SU-DHL-6 (cell line): Measurements from ENCODE around the gene ASCL2.

Experiments used
- H2AFZ ChIP-seq: fragments of 200-600 bp; sonication (generic); 2 replicates; pipeline ENCODE4 v1.6.1; 2014; ENCODE audit warnings: low read depth, mild to moderate bottlenecking, moderate library complexity, mixed read lengths, antibody characterized with exemption, low read length; ENCODE audit not compliant: severe bottlenecking
- H3F3A ChIP-seq: fragments of 200-600 bp; shearing (Covaris generic); 2 replicates; pipeline ENCODE4 v1.6.0; 2016; ENCODE audit warnings: antibody characterized with exemption, mild to moderate bottlenecking; ENCODE audit not compliant: insufficient read depth
- H3K27ac ChIP-seq: fragments of 200-600 bp; sonication (generic); 2 replicates; pipeline ENCODE4 v1.5.1; 2016; ENCODE audit warnings: low read depth, mild to moderate bottlenecking, low read length, moderate library complexity, mixed read lengths
- H3K27me3 ChIP-seq: fragments of 200-600 bp; sonication (generic), shearing (Covaris generic); 2 replicates; pipeline ENCODE4 v1.6.0; 2014; ENCODE audit warnings: mild to moderate bottlenecking, low read length
- H3K36me3 ChIP-seq: fragments of 200-600 bp; sonication (generic); 2 replicates; pipeline ENCODE4 v1.6.1; 2014; ENCODE audit warnings: mild to moderate bottlenecking, low read length, mixed read lengths
- H3K4me2 ChIP-seq: fragments of 300-600, 200-600 bp; shearing (Covaris generic), sonication (generic); 2 replicates; pipeline ENCODE4 v1.6.0; 2014; ENCODE audit warnings: low read length, low read depth, mild to moderate bottlenecking; ENCODE audit not compliant: poor library complexity, severe bottlenecking
- H3K4me3 ChIP-seq: fragments of 200-600 bp; sonication (generic); 2 replicates; pipeline ENCODE4 v1.5.1; 2014; ENCODE audit warnings: antibody characterized with exemption, low read length, mild to moderate bottlenecking, mixed read lengths; ENCODE audit not compliant: insufficient read depth, poor library complexity, severe bottlenecking
- H3K79me2 ChIP-seq: fragments of 200-600 bp; sonication (generic); 2 replicates; pipeline ENCODE4 v1.6.1; 2014; ENCODE audit warnings: mild to moderate bottlenecking, low read length, moderate library complexity; ENCODE audit not compliant: insufficient read depth
- H3K9ac ChIP-seq: fragments of 200-600 bp; sonication (generic); 2 replicates; pipeline ENCODE4 v1.7.0; 2014; ENCODE audit warnings: mild to moderate bottlenecking, low read length
- H3K9me2 ChIP-seq: fragments of 200-600 bp; sonication (generic); replicated peaks from 2 replicates; pipeline ENCODE4 v1.6.1; 2014; ENCODE audit warnings: low read length; ENCODE audit not compliant: insufficient read depth
- H3K9me3 ChIP-seq: fragments of 200-600 bp; sonication (generic); 2 replicates; pipeline ENCODE4 v1.6.1; 2014; ENCODE audit warnings: low read length, mixed read lengths; ENCODE audit not compliant: insufficient read depth
- H4K20me1 ChIP-seq: fragments of 200-600 bp; sonication (generic); 2 replicates; pipeline ENCODE4 v1.6.1; 2014; ENCODE audit warnings: low read depth, mild to moderate bottlenecking, antibody characterized with exemption, low read length, moderate library complexity, mixed read lengths
- CTCF ChIP-seq: fragments of 200-600 bp; sonication (generic); IDR thresholded peaks from one replicate; pipeline ENCODE4 v1.5.1; 2017; ENCODE audit warnings: antibody characterized with exemption, mild to moderate bottlenecking, low read length, moderate library complexity; ENCODE audit not compliant: insufficient read depth, poor library complexity, severe bottlenecking
- EZH2phosphoT487 ChIP-seq: fragments of 200-600 bp; sonication (generic), shearing (Covaris generic); conservative IDR thresholded peaks from 2 replicates; pipeline ENCODE4 v1.6.1; 2018; ENCODE audit warnings: mild to moderate bottlenecking, antibody characterized with exemption, low read length, moderate library complexity, mixed read lengths

ASCL2 gene

DNA sequence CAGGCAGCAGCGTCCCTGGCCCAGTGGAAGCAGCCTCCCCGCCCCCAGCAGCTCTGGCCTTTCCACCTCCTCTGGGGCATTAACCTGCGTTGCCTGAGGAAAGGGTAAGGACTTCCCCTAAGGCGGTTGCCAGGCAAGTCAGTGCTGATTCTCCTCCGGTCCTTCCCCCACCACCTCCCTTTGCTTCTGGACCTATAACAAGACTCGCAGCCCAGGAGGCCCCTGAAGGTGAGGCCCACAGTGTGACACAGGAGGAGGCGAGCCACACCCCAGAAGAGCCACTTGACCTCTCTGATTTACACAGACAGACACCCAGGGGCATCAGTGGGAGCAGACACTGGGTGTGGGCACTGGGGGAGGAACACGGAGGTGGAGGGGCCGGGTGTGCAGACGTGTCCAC lies 35.4 kb downstream of the ASCL2 start:
- Histone ChIP-seq H3F3A (no peaks in the 10 kb centered on the region), H2AFZ (no peak overlapping the region), H3K79me2 (no peaks in the 10 kb centered on the region), H3K4me3 (no peak overlapping the region), H3K9ac (no peak overlapping the region), H3K27me3 (0 out of 2 replicates have a peak, but pooled peaks cover 4% of the 10 kb centered on the region), H3K9me3 (no peaks in the 10 kb centered on the region), H3K9me2 (no peaks in the 10 kb centered on the region), H3K27ac (no peak overlapping the region), H4K20me1 (no peaks in the 10 kb centered on the region), H3K4me2 (no peak overlapping the region), H3K36me3 (no peaks in the 10 kb centered on the region)
- TF ChIP-seq EZH2phosphoT487 (no peak), CTCF (no peak)

DNA sequence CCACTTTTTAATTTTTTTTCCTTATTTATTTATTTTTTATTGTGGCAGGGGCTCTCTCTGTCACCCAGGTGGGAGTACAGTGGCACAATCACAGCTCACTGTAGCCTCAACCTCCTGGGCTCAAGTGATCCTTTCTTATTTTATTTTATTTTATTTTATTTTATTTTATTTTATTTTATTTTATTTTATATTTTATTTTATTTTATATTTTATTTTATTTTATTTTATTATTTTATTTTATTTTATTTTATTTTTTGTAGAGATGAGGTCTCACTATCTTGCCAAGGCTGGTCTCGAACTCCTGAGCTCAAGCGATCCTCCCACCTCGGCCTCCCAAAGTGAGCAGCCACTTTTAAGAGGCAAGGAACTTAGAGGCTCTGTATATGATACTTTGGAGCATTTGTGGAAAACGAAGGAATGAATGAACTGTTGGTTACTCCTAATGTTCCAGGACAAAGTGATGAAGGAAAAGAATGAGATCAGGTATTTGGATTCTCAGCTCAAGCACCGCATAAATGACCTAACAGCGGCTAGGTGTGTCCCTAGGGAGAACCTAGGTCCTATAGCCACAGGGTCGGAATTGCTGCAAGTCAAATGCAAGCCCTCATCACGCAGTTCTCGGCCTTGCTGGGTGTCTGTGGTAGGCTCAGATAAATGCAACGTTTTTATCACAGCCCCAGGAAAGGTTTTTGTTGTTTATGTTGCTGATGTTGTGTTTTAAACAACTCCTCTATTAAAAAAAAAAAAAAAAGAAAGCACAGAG lies 36.5 kb downstream of the ASCL2 start:
- Histone ChIP-seq H3K9ac (no peak overlapping the region), H3K27ac (no peak overlapping the region), H2AFZ (no peak overlapping the region), H3K79me2 (no peaks in the 10 kb centered on the region), H3K9me3 (no peaks in the 10 kb centered on the region), H3K36me3 (no peaks in the 10 kb centered on the region; the same call in 1 of the 2 replicates), H3K27me3 (0 out of 2 replicates have a peak, but pooled peaks cover 9% of the 10 kb centered on the region), H3K4me3 (no peak overlapping the region), H3F3A (no peaks in the 10 kb centered on the region), H4K20me1 (no peaks in the 10 kb centered on the region), H3K9me2 (no peaks in the 10 kb centered on the region), H3K4me2 (no peak overlapping the region)
- TF ChIP-seq EZH2phosphoT487 (no peak), CTCF (no peak)

DNA sequence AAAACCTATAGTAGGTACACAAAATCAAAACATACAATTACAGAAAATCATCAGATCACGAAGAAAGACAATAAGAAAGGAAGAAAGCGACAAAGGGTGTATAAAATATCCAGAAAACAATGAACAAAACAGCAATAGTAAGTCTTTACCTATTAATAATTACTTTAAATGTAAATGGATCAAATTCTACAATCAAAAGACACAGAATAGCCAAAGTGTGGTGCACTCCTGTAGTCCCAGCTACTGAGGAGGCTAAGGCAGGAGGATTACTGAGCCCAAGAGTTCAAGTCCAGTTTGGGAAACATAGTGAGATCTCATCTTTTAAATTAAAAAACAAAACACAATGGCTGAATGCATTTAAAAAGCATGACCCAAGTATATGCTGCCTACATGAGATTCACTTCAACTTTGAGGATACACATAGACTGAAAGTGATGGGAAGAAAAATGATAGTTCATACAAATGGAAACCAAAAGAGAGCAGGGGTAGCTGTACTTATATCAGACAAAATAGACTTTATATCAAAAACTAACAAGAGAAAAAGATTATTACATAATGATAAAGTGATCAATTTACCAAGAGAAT lies 40.6 kb downstream of the ASCL2 start:
- no peak overlapping the region for H3K4me2 ChIP-seq
- H3F3A ChIP-seq, result no peaks in the 10 kb centered on the region
- no peaks in the 10 kb centered on the region for H3K9me3 ChIP-seq
- no peaks in the 10 kb centered on the region for H4K20me1 ChIP-seq
- no peak overlapping the region for H3K9ac ChIP-seq
- H3K79me2 ChIP-seq, result no peaks in the 10 kb centered on the region
- H3K9me2 ChIP-seq, result no peaks in the 10 kb centered on the region
- no peak overlapping the region for H2AFZ ChIP-seq
- no peaks in the 10 kb centered on the region; the same call in 1 of the 2 replicates for H3K36me3 ChIP-seq
- H3K27me3 ChIP-seq, result peaks cover 9% of the 10 kb centered on the region; the same call in 1 of the 2 replicates
- no peak for TF ChIP-seq CTCF
- TF ChIP-seq EZH2phosphoT487, result no peak
- no peak overlapping the region for H3K4me3 ChIP-seq
- H3K27ac ChIP-seq, result no peak overlapping the region
